Endodermal cell (in vitro differentiated cells): ENCODE measurements around the gene ITGAD. TPM values are rescaled to one million over a fixed set of nuclear protein-coding genes. Genes with fewer than 3 reads are reported as not detected.

ENCODE experiments used
- DNase-seq: peaks from one replicate; pipeline ENCODE4 v3.0.0-alpha.2; 2017
- H3K27ac ChIP-seq: 2 replicates; pipeline ENCODE4 v1.5.1; 2013; ENCODE audit warnings: mild to moderate bottlenecking, low read depth, low read length, moderate library complexity
- H3K27me3 ChIP-seq: 2 replicates; pipeline ENCODE4 v1.6.1; 2013; ENCODE audit warnings: mild to moderate bottlenecking, low read length, moderate library complexity; ENCODE audit not compliant: insufficient read depth, control insufficient read depth, poor library complexity, severe bottlenecking
- H3K36me3 ChIP-seq: 2 replicates; pipeline ENCODE4 v1.7.0; 2013; ENCODE audit warnings: mild to moderate bottlenecking, low read length, moderate library complexity; ENCODE audit not compliant: control insufficient read depth, insufficient read depth
- H3K4me1 ChIP-seq: one replicate; pipeline ENCODE4 v1.7.0; 2013; ENCODE audit warnings: low read length; ENCODE audit not compliant: control insufficient read depth, insufficient read depth
- H3K4me3 ChIP-seq: 2 replicates; pipeline ENCODE4 v1.5.1; 2013; ENCODE audit warnings: mild to moderate bottlenecking, low read length, moderate library complexity
- H3K9ac ChIP-seq: 2 replicates; pipeline ENCODE4 v1.6.1; 2013; ENCODE audit warnings: mild to moderate bottlenecking, low read length, moderate library complexity; ENCODE audit not compliant: poor library complexity, severe bottlenecking; ENCODE audit errors: extremely low read depth
- H3K9me3 ChIP-seq: 2 replicates; pipeline ENCODE4 v1.6.1; 2013; ENCODE audit warnings: mild to moderate bottlenecking, low read length, moderate library complexity; ENCODE audit not compliant: control insufficient read depth
- H3K27ac Mint-ChIP-seq: 2 replicates; pipeline ENCODE4 v1.8.0; 2020; ENCODE audit warnings: mixed read lengths
- H3K27me3 Mint-ChIP-seq: 2 replicates; pipeline ENCODE4 v1.8.0; 2021; ENCODE audit warnings: mild to moderate bottlenecking, mixed read lengths; ENCODE audit not compliant: insufficient read depth
- H3K36me3 Mint-ChIP-seq: 2 replicates; pipeline ENCODE4 v1.8.0; 2020; ENCODE audit warnings: low read depth, mixed read lengths
- H3K4me1 Mint-ChIP-seq: 2 replicates; pipeline ENCODE4 v1.8.0; 2020; ENCODE audit warnings: mixed read lengths
- H3K4me3 Mint-ChIP-seq: 2 replicates; pipeline ENCODE4 v1.8.0; 2020; ENCODE audit warnings: mild to moderate bottlenecking, moderate library complexity, mixed read lengths
- H3K9me3 Mint-ChIP-seq: 2 replicates; pipeline ENCODE4 v1.8.0; 2020; ENCODE audit warnings: mild to moderate bottlenecking, mixed read lengths
- CTCF ChIP-seq: fragments of 200-600 bp; sonication (generic); conservative IDR thresholded peaks from 2 replicates; pipeline ENCODE4 v1.5.0; 2021; ENCODE audit warnings: antibody characterized with exemption, mild to moderate bottlenecking
- WGBS, 2 experiments: methylation state at CpG; one replicate each; pipeline versions ENCODE4 v1.1.5 to v1.1.7; 2013; ENCODE audit warnings: missing lambda C conversion rate in 2 of 2, mixed read lengths in 1 of 2; ENCODE audit not compliant: insufficient coverage in 1 of 2, insufficient read length in 1 of 2; 5-methylcytosine and 5-hydroxymethylcytosine counted together
- total RNA-seq, 2 donors: library from RNA; stranded (reverse); fragmentation: NEBNext Ultra II Directional in 1 of 2; extraction: Animal tissue kit (Norgen Biotek cat#: 25700) in 1 of 2; gene quantifications; 2 replicates in 1 of 2; 3 replicates in 1 of 2; pipeline ENCODE4 v1.2.1, GENCODE V29; 2021

The ITGAD gene
- total RNA-seq, 2 donors from 2014 or later, result not detected

- no peaks in the 10 kb centered on the region for H3K36me3 Mint-ChIP-seq
- Histone ChIP-seq H3K27ac (no peak overlapping the region), H3K4me1 (no peaks in the 10 kb centered on the region), H3K4me3 (no peak overlapping the region), H3K9ac (no peak overlapping the region), H3K9me3 (no peaks in the 10 kb centered on the region), H3K27me3 (peaks cover 4% of the 10 kb centered on the region), H3K36me3 (no peaks in the 10 kb centered on the region)
- peaks cover 17% of the 10 kb centered on the region for H3K27me3 Mint-ChIP-seq
- H3K9me3 Mint-ChIP-seq, result no peaks in the 10 kb centered on the region
- 56 to 74% methylated on average over 3 of the region's 3 CpGs for WGBS, 2 experiments
- TF ChIP-seq CTCF, result no peak
- no peak for DNase-seq
- no peak overlapping the region for H3K4me3 Mint-ChIP-seq
- no peak overlapping the region for H3K27ac Mint-ChIP-seq
- H3K4me1 Mint-ChIP-seq, result no peaks in the 10 kb centered on the region
Measured at GRCh38 chr16:31348579-31348978, 44.6 kb upstream of the ITGAD start.

- H3K27me3 ChIP-seq, result peaks cover 4% of the 10 kb centered on the region
- no peaks in the 10 kb centered on the region for H3K9me3 ChIP-seq
- peaks cover 15% of the 10 kb centered on the region for H3K27me3 Mint-ChIP-seq
- no peaks in the 10 kb centered on the region for H3K9me3 Mint-ChIP-seq
- H3K4me1 Mint-ChIP-seq, result no peaks in the 10 kb centered on the region
- H3K4me3 Mint-ChIP-seq, result no peak overlapping the region
- no peak for TF ChIP-seq CTCF
- no peak overlapping the region for H3K4me3 ChIP-seq
- H3K4me1 ChIP-seq, result no peaks in the 10 kb centered on the region
- H3K36me3 Mint-ChIP-seq, result no peaks in the 10 kb centered on the region
- no peak overlapping the region for H3K27ac ChIP-seq
- DNase-seq, result no peak
- no peaks in the 10 kb centered on the region for H3K36me3 ChIP-seq
- 81 to 84% methylated on average over 10 to 12 of the region's 12 CpGs for WGBS, 2 experiments
- H3K9ac ChIP-seq, result no peak overlapping the region
- H3K27ac Mint-ChIP-seq, result no peak overlapping the region
Measured at GRCh38 chr16:31350275-31351005, 42.7 kb upstream of the ITGAD start.

GRCh38 chr16:31351246-31351941 lies 41.7 kb upstream of the ITGAD start:
- no peak for TF ChIP-seq CTCF
- H3K9me3 ChIP-seq, result no peaks in the 10 kb centered on the region
- H3K4me3 Mint-ChIP-seq, result no peak overlapping the region
- peaks cover 15% of the 10 kb centered on the region for H3K27me3 Mint-ChIP-seq
- H3K36me3 ChIP-seq, result no peaks in the 10 kb centered on the region
- peaks cover 4% of the 10 kb centered on the region for H3K27me3 ChIP-seq
- H3K9me3 Mint-ChIP-seq, result no peaks in the 10 kb centered on the region
- no peak overlapping the region for H3K9ac ChIP-seq
- WGBS, 2 experiments, result 83 to 86% methylated on average over 6 to 19 of the region's 19 CpGs
- DNase-seq, result no peak
- H3K27ac ChIP-seq, result no peak overlapping the region
- H3K27ac Mint-ChIP-seq, result no peak overlapping the region
- H3K4me1 ChIP-seq, result no peaks in the 10 kb centered on the region
- no peak overlapping the region for H3K4me3 ChIP-seq
- H3K36me3 Mint-ChIP-seq, result no peaks in the 10 kb centered on the region
- H3K4me1 Mint-ChIP-seq, result no peaks in the 10 kb centered on the region
